Measurements from ENCODE around the gene CLIP1.
"Not testable (repeated sequence)": the region's sequence is repeated elsewhere in the genome, so short reads cannot be mapped to it uniquely, and the experiment has no call there.

The CLIP1 gene

GRCh38 chr12:122435186-122435585 is 12.7 kb upstream of the CLIP1 start:
- no peak for DNase-seq (ENCODE audit: low read depth)

GRCh38 chr12:122429043-122429442 is 6.6 kb upstream of the CLIP1 start:
- DNase-seq (ENCODE audit: low read depth) = not testable (repeated sequence)

- DNase-seq (ENCODE audit: low read depth) = no peak
These were observed 4.9 kb upstream of the CLIP1 start for GRCh38 chr12:122427403-122427802.

- DNase-seq (ENCODE audit: low read depth) = no peak
These were observed 1.0 kb upstream of the CLIP1 start for GRCh38 chr12:122423258-122424165.

GRCh38 chr12:122422730-122423257 is 325 bp upstream of the CLIP1 start:
- DNase-seq (ENCODE audit: low read depth) = no peak

- no peak for DNase-seq (ENCODE audit: low read depth)
These were observed 1.2 kb downstream of the CLIP1 start for GRCh38 chr12:122421187-122421820.

GRCh38 chr12:122420471-122421162 is 1.9 kb downstream of the CLIP1 start:
- no peak for DNase-seq (ENCODE audit: low read depth)

GRCh38 chr12:122419094-122419493 is 3.4 kb downstream of the CLIP1 start:
- DNase-seq (ENCODE audit: low read depth) = not testable (repeated sequence)

- not testable (repeated sequence) for DNase-seq (ENCODE audit: low read depth)
These were observed 6.8 kb downstream of the CLIP1 start for GRCh38 chr12:122415665-122416064.

GRCh38 chr12:122413516-122414404 is 8.7 kb downstream of the CLIP1 start:
- DNase-seq (ENCODE audit: low read depth) = no peak

GRCh38 chr12:122412851-122413433 is 9.5 kb downstream of the CLIP1 start:
- no peak for DNase-seq (ENCODE audit: low read depth)

- DNase-seq (ENCODE audit: low read depth) = no peak
These were observed 10.9 kb downstream of the CLIP1 start for GRCh38 chr12:122411537-122411936.

- no peak for DNase-seq (ENCODE audit: low read depth)
These were observed 15.3 kb downstream of the CLIP1 start for GRCh38 chr12:122407208-122407607.

- DNase-seq (ENCODE audit: low read depth) = no peak
These were observed 15.7 kb downstream of the CLIP1 start for GRCh38 chr12:122406701-122407164.

- no peak for DNase-seq (ENCODE audit: low read depth)
These were observed 18.6 kb downstream of the CLIP1 start for GRCh38 chr12:122403831-122404230.

GRCh38 chr12:122403115-122403770 is 19.2 kb downstream of the CLIP1 start:
- DNase-seq (ENCODE audit: low read depth) = no peak

- no peak for DNase-seq (ENCODE audit: low read depth)
These were observed 20.2 kb downstream of the CLIP1 start for GRCh38 chr12:122402264-122402663.

- DNase-seq (ENCODE audit: low read depth) = no peak
These were observed 22.7 kb downstream of the CLIP1 start for GRCh38 chr12:122399592-122400373.

GRCh38 chr12:122399254-122399591 is 23.2 kb downstream of the CLIP1 start:
- no peak for DNase-seq (ENCODE audit: low read depth)

GRCh38 chr12:122397981-122398380 is 24.5 kb downstream of the CLIP1 start:
- DNase-seq (ENCODE audit: low read depth) = not testable (repeated sequence)

All from GM04503 (cell line).